GM23248 (cell line): ENCODE results near the gene TOX2. TPM values are rescaled to one million over a fixed set of nuclear protein-coding genes. Genes with fewer than 3 reads are reported as not detected.

ENCODE experiments used
- DNase-seq: peaks from one replicate; pipeline ENCODE4 v3.0.0-alpha.2; 2015
- H2AFZ ChIP-seq: fragments of 200-600 bp; sonication (generic); 2 replicates; pipeline ENCODE4 v1.6.1; 2016; ENCODE audit warnings: antibody characterized with exemption
- H3F3A ChIP-seq: fragments of 200-600 bp; sonication (generic); 2 replicates; pipeline ENCODE4 v1.6.1; 2016; ENCODE audit warnings: mild to moderate bottlenecking, antibody characterized with exemption, mixed run types; ENCODE audit not compliant: insufficient read depth
- H3K27ac ChIP-seq: fragments of 200-600 bp; sonication (generic); 2 replicates; pipeline ENCODE4 v1.5.1; 2016; ENCODE audit warnings: mild to moderate bottlenecking
- H3K27me3 ChIP-seq: fragments of 200-600 bp; sonication (generic); replicated peaks from 2 replicates; pipeline ENCODE4 v1.6.1; 2016; ENCODE audit warnings: mild to moderate bottlenecking; ENCODE audit not compliant: insufficient read depth
- H3K36me3 ChIP-seq: fragments of 200-600 bp; sonication (generic); 2 replicates; pipeline ENCODE4 v1.6.1; 2016; ENCODE audit warnings: low read depth, mild to moderate bottlenecking
- H3K4me1 ChIP-seq: fragments of 200-600 bp; sonication (generic); 2 replicates; pipeline ENCODE4 v1.6.1; 2016; ENCODE audit warnings: mild to moderate bottlenecking; ENCODE audit not compliant: insufficient read depth
- H3K4me2 ChIP-seq: fragments of 200-600 bp; sonication (generic); one replicate; pipeline ENCODE4 v1.6.1; 2016; ENCODE audit warnings: mild to moderate bottlenecking; ENCODE audit not compliant: unreplicated experiment
- H3K4me3 ChIP-seq: fragments of 200-600 bp; sonication (generic); 2 replicates; pipeline ENCODE4 v1.5.1; 2016; ENCODE audit warnings: mild to moderate bottlenecking
- H3K79me2 ChIP-seq: fragments of 200-600 bp; sonication (generic); 2 replicates; pipeline ENCODE4 v1.6.1; 2016; ENCODE audit warnings: mild to moderate bottlenecking; ENCODE audit not compliant: insufficient read depth
- H3K9ac ChIP-seq: fragments of 200-600 bp; sonication (generic); 2 replicates; pipeline ENCODE4 v1.6.1; 2016; ENCODE audit warnings: mild to moderate bottlenecking
- H3K9me2 ChIP-seq: fragments of 200-600 bp; sonication (generic); 2 replicates; pipeline ENCODE4 v1.6.1; 2016; ENCODE audit warnings: mixed run types, mild to moderate bottlenecking, moderate library complexity; ENCODE audit not compliant: insufficient read depth
- H3K9me3 ChIP-seq: fragments of 200-600 bp; sonication (generic); one replicate; pipeline ENCODE4 v1.6.1; 2017; ENCODE audit warnings: low read depth
- H4K20me1 ChIP-seq: fragments of 200-600 bp; sonication (generic); 2 replicates; pipeline ENCODE4 v1.6.0; 2016; ENCODE audit not compliant: insufficient read depth
- EZH2 ChIP-seq: fragments of 200-600 bp; sonication (generic); IDR thresholded peaks from 2 replicates; pipeline ENCODE4 v1.6.1; 2018; ENCODE audit warnings: antibody characterized with exemption, mild to moderate bottlenecking; ENCODE audit not compliant: insufficient read depth, poor library complexity, severe bottlenecking
- EZH2phosphoT487 ChIP-seq: fragments of 200-600 bp; sonication (generic); IDR thresholded peaks from 2 replicates; pipeline ENCODE4 v1.6.1; 2018; ENCODE audit warnings: antibody characterized with exemption, moderate library complexity, mild to moderate bottlenecking, low read depth; ENCODE audit not compliant: insufficient read depth
- WGBS, 2 experiments: methylation state at CpG; one replicate each; pipeline ENCODE4 v1.1.6; 2015 to 2017; ENCODE audit warnings: low lambda C conversion rate in 2 of 2, low coverage in 1 of 2; ENCODE audit errors: missing lambda C conversion rate in 2 of 2; 5-methylcytosine and 5-hydroxymethylcytosine counted together
- in situ Hi-C: fragments of 300-500 bp; cut with MboI; formaldehyde crosslinking; loops from 2 replicates; pipeline ENCODE4 v1.15.0; 2020
- polyA plus RNA-seq: library from polyadenylated mRNA; unstranded; fragments of >200 nt; fragmentation: Nextera tagmentation; extraction: Ambion mirVana; gene quantifications from 2 replicates; pipeline ENCODE4 v1.2.1, GENCODE V29; 2016
- total RNA-seq: library from RNA; depleted of rRNA; stranded (reverse); fragments of >200 nt; shearing (Covaris generic); gene quantifications from 2 replicates; pipeline ENCODE4 v1.2.3, GENCODE V29; 2014

TOX2 gene
- total and polyA plus RNA-seq, 2 experiments from 2014 or later = 0.97 to 15.9 TPM

- WGBS, 2 experiments = 61 to 80% methylated on average over 2 of the region's 2 CpGs
- DNase-seq = no peak
- Histone ChIP-seq H3K4me1 (peaks cover 14% of the 10 kb centered on the region), H3K9me2 (no peaks in the 10 kb centered on the region), H3K4me3 (no peak overlapping the region), H3K27me3 (no peaks in the 10 kb centered on the region), H3K27ac (no peak overlapping the region), H4K20me1 (no peaks in the 10 kb centered on the region), H3K4me2 (no peak overlapping the region), H3K36me3 (no peaks in the 10 kb centered on the region), H2AFZ (no peak overlapping the region), H3K9ac (no peak overlapping the region), H3K9me3 (no peaks in the 10 kb centered on the region), H3F3A (no peaks in the 10 kb centered on the region; the same call in 1 of the 2 replicates), H3K79me2 (peaks cover 57% of the 10 kb centered on the region)
- in situ Hi-C loops = no loop called here
- TF ChIP-seq EZH2 (no peak), EZH2phosphoT487 (no peak)
Observed at GRCh38 chr20:43922614-43923013, 8.0 kb downstream of the TOX2 start.

- Histone ChIP-seq H3K9me3 (no peaks in the 10 kb centered on the region), H3K4me2 (no peak overlapping the region), H3K9me2 (no peaks in the 10 kb centered on the region), H3K27ac (no peak overlapping the region), H3K79me2 (peaks cover 50% of the 10 kb centered on the region), H3K4me3 (no peak overlapping the region), H3K27me3 (no peaks in the 10 kb centered on the region), H3K36me3 (no peaks in the 10 kb centered on the region), H4K20me1 (no peaks in the 10 kb centered on the region), H2AFZ (no peak overlapping the region), H3F3A (no peaks in the 10 kb centered on the region; the same call in 1 of the 2 replicates), H3K9ac (no peak overlapping the region), H3K4me1 (peaks cover 14% of the 10 kb centered on the region)
- in situ Hi-C loops = no loop called here
- 69 to 76% methylated on average over 3 of the region's 3 CpGs for WGBS, 2 experiments
- TF ChIP-seq EZH2 (no peak), EZH2phosphoT487 (no peak)
- DNase-seq = peak; percentile 14
Observed at GRCh38 chr20:43923322-43923721, 8.7 kb downstream of the TOX2 start.

- Histone ChIP-seq H3K9me3 (no peaks in the 10 kb centered on the region), H2AFZ (no peak overlapping the region), H3F3A (no peaks in the 10 kb centered on the region; the same call in 1 of the 2 replicates), H3K9ac (no peak overlapping the region), H3K4me2 (no peak overlapping the region), H3K79me2 (peaks cover 46% of the 10 kb centered on the region), H3K27me3 (no peaks in the 10 kb centered on the region), H3K36me3 (no peaks in the 10 kb centered on the region), H3K4me3 (no peak overlapping the region), H3K4me1 (peaks cover 14% of the 10 kb centered on the region), H3K27ac (no peak overlapping the region), H4K20me1 (no peaks in the 10 kb centered on the region), H3K9me2 (no peaks in the 10 kb centered on the region)
- 86 to 87% methylated on average over 4 of the region's 4 CpGs for WGBS, 2 experiments
- in situ Hi-C loops = no loop called here
- no peak for DNase-seq
- no peak for TF ChIP-seq EZH2
- TF ChIP-seq EZH2phosphoT487 = no peak
Observed at GRCh38 chr20:43923917-43924316, 9.3 kb downstream of the TOX2 start.

GRCh38 chr20:43925215-43925614, 10.6 kb downstream of the TOX2 start:
- Histone ChIP-seq H3K27me3 (no peaks in the 10 kb centered on the region), H3K36me3 (no peaks in the 10 kb centered on the region), H3K27ac (no peak overlapping the region), H3K9me2 (no peaks in the 10 kb centered on the region), H4K20me1 (no peaks in the 10 kb centered on the region), H3K79me2 (peaks cover 39% of the 10 kb centered on the region), H3K4me3 (no peak overlapping the region), H3K9ac (no peak overlapping the region), H3K4me2 (peak overlapping the region; percentile 46), H3F3A (no peaks in the 10 kb centered on the region; the same call in 1 of the 2 replicates), H2AFZ (no peak overlapping the region), H3K9me3 (no peaks in the 10 kb centered on the region), H3K4me1 (peaks cover 14% of the 10 kb centered on the region)
- WGBS, 2 experiments = 77 to 80% methylated on average over 9 to 10 of the region's 10 CpGs
- DNase-seq = peak; percentile 17
- TF ChIP-seq EZH2phosphoT487 = no peak
- TF ChIP-seq EZH2 = no peak
- in situ Hi-C loops = no loop called here

- H3F3A ChIP-seq = no peaks in the 10 kb centered on the region; the same call in 1 of the 2 replicates
- no peaks in the 10 kb centered on the region for H3K9me2 ChIP-seq
- no peak overlapping the region for H3K4me3 ChIP-seq
- in situ Hi-C loops = no loop called here
- TF ChIP-seq EZH2 (no peak), EZH2phosphoT487 (no peak)
- no peaks in the 10 kb centered on the region for H3K9me3 ChIP-seq
- WGBS, 2 experiments = 6 to 10% methylated on average over 5 of the region's 5 CpGs
- peak; percentile 63 for DNase-seq
- H4K20me1 ChIP-seq = no peaks in the 10 kb centered on the region
- no peaks in the 10 kb centered on the region for H3K27me3 ChIP-seq
- no peak overlapping the region for H3K27ac ChIP-seq
- H3K4me2 ChIP-seq = peak overlapping the region; percentile 46
- H3K79me2 ChIP-seq = peaks cover 33% of the 10 kb centered on the region; the same call in 1 of the 2 replicates
- 0 out of 2 replicates have a peak overlapping the region, but pooled peaks have one; percentile 3 for H3K9ac ChIP-seq
- no peaks in the 10 kb centered on the region for H3K36me3 ChIP-seq
- H2AFZ ChIP-seq = peak overlapping the region; percentile 9; the same call in 1 of the 2 replicates
- peaks cover 14% of the 10 kb centered on the region for H3K4me1 ChIP-seq
Observed at GRCh38 chr20:43925801-43926200, 11.1 kb downstream of the TOX2 start.
